Stimulated activated CD8-positive, alpha-beta memory T cell treated with anti-CD3 and anti-CD28 coated beads, Interleukin-7, amount 100 ng/mL, for 24 hours (primary cell): Measurements from ENCODE around the gene CAMKV.

ENCODE experiments used
- DNase-seq: peaks from one replicate; pipeline ENCODE4 v3.0.0-alpha.2; 2020; ENCODE audit warnings: low read depth

The CAMKV gene

GRCh38 chr3:49895791-49896190, 26.1 kb upstream of the CAMKV start:
- no peak for DNase-seq

- no peak for DNase-seq
Observed at GRCh38 chr3:49889296-49889695, 19.6 kb upstream of the CAMKV start.

- DNase-seq = no peak
Observed at GRCh38 chr3:49886922-49887265, 17.2 kb upstream of the CAMKV start.

- no peak for DNase-seq
Observed at GRCh38 chr3:49883998-49884397, 14.3 kb upstream of the CAMKV start.

- DNase-seq = no peak
Observed at GRCh38 chr3:49882166-49882565, 12.5 kb upstream of the CAMKV start.

- no peak for DNase-seq
Observed at GRCh38 chr3:49880581-49881315, 11.0 kb upstream of the CAMKV start.

- no peak for DNase-seq
Observed at GRCh38 chr3:49879721-49880120, 10.0 kb upstream of the CAMKV start.

- DNase-seq = no peak
Observed at GRCh38 chr3:49878686-49879085, 9.0 kb upstream of the CAMKV start.

- no peak for DNase-seq
Observed at GRCh38 chr3:49877716-49878115, 8.0 kb upstream of the CAMKV start.

GRCh38 chr3:49876567-49876966, 6.9 kb upstream of the CAMKV start:
- no peak for DNase-seq

- DNase-seq = no peak
Observed at GRCh38 chr3:49873623-49874022, 3.9 kb upstream of the CAMKV start.

GRCh38 chr3:49872801-49873281, 3.1 kb upstream of the CAMKV start:
- DNase-seq = no peak

GRCh38 chr3:49871531-49872153, 1.9 kb upstream of the CAMKV start:
- no peak for DNase-seq

GRCh38 chr3:49868862-49869466, 742 bp downstream of the CAMKV start:
- no peak for DNase-seq

- no peak for DNase-seq
Observed at GRCh38 chr3:49867871-49868321, 1.8 kb downstream of the CAMKV start.

- DNase-seq = no peak
Observed at GRCh38 chr3:49867400-49867799, 2.3 kb downstream of the CAMKV start.

GRCh38 chr3:49865198-49865784, 4.4 kb downstream of the CAMKV start:
- no peak for DNase-seq

- no peak for DNase-seq
Observed at GRCh38 chr3:49864505-49864904, 5.2 kb downstream of the CAMKV start.

- DNase-seq = no peak
Observed at GRCh38 chr3:49859576-49860305, 10.0 kb downstream of the CAMKV start.

GRCh38 chr3:49856181-49857005, 13.3 kb downstream of the CAMKV start, which contains the start of gene TRAIP:
Gene TRAIP (minus strand): TSS chr3:49856564. CDS start chr3:49856453, 111 bp downstream.
- DNase-seq = peak; percentile 87

GRCh38 chr3:49855662-49856061, 14.0 kb downstream of the CAMKV start:
- DNase-seq = no peak
